GM21529 (cell line): ENCODE data around the gene ST14.

Source experiments
- ATAC-seq: cut with Tn5 transposase; IDR thresholded peaks from one replicate; pipeline ENCODE4 v1.9.1; 2021; ENCODE audit not compliant: unreplicated experiment

ST14 gene

DNA sequence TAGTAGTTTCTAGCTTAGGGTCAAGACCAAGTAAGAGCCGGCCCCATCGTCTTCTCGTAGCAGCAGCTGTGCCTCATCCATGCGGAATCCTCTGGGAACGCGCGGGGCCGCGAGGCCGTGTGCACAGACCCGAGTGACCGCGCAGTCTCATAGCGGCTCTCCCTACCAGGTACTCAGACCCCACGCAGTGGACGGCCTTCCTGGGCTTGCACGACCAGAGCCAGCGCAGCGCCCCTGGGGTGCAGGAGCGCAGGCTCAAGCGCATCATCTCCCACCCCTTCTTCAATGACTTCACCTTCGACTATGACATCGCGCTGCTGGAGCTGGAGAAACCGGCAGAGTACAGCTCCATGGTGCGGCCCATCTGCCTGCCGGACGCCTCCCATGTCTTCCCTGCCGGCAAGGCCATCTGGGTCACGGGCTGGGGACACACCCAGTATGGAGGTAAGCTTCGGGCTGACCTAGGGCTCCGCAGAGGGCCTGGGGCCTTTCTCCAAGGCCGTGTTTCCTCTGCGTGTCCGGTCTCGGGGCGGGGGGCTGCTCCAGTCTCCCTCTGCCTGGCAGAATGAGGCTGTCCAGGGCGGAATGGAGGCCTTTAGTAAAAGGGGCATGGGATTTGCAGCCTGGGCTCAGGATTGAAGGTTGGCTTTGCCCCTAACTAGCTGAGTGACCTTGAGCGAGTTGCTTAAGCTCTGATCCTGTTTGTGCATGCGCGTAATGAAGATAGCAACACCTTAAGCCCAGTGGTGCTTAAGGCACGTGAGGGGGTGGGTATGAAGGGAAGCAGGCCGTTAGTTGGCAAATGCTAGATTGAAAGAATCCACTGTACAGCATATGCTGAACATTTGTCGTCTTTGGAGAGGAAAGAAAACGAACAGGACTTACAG, 48.9 kb downstream of the ST14 start:
- no peak for ATAC-seq

DNA sequence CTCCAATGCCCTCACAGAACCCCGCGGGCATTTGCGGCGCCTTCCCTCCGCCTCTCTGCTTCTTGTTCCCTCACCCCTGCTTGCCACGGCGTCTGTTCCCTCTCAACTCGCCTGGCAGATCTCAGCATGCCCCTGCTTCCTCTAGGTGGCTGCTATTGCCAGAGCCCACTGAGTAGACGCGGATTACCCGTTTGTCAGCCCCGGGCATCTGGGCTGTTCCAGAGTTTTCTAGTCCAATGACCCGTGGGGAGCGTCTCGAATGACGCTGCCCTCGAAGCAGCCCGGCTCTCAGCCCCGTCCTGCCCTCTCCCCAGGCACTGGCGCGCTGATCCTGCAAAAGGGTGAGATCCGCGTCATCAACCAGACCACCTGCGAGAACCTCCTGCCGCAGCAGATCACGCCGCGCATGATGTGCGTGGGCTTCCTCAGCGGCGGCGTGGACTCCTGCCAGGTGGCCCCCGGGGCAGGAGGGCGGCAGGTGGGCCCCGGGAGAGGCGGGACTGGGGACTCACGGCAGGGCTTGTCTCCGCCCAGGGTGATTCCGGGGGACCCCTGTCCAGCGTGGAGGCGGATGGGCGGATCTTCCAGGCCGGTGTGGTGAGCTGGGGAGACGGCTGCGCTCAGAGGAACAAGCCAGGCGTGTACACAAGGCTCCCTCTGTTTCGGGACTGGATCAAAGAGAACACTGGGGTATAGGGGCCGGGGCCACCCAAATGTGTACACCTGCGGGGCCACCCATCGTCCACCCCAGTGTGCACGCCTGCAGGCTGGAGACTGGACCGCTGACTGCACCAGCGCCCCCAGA, 49.7 kb downstream of the ST14 start:
- no peak for ATAC-seq

DNA sequence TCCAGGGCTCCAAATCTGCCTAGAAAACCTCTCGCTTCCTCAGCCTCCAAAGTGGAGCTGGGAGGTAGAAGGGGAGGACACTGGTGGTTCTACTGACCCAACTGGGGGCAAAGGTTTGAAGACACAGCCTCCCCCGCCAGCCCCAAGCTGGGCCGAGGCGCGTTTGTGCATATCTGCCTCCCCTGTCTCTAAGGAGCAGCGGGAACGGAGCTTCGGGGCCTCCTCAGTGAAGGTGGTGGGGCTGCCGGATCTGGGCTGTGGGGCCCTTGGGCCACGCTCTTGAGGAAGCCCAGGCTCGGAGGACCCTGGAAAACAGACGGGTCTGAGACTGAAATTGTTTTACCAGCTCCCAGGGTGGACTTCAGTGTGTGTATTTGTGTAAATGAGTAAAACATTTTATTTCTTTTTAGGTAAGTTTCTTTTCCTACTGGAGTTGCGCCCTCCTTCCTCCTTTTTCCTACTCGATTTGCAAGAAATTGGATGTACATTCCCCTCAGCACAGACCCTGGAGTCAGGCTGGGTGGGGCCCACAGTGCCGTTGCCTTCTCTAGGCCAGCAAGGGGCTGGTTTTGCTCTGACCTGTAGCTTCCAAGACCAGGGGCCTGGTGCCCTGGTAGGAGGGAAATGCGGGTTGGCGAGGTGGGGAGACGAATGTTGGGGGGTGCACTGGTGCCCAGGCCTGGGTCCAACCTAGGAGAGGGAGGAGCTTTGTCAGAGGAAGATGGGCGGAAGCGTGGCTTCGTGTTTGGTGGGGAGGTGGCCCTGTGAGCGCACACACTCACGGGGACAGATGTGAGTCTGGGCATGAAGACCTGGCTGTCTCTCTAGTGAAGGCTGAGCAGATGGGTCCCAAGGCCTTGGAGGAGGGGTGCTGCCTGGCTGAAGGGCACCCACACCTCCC, 50.6 kb downstream of the ST14 start:
- no peak for ATAC-seq

DNA sequence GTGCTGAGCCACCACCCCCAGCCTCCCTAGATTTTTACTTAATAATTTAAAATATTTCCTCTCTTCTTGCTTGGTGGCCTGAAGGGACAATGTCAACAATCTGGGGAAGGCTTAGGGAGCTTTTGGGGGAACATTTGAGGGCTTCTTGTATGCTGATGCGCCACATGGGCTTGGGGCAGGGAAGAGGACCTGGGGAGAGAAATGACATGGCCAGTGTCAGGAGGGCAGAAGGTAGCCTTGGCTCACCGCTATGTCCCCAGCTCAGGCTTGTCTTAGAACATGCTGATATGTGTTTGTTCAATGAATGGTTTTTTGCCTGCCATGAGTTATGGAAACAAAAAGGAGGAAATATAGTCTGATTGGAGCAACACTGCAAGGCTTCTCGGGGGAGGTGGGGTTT, 51.6 kb downstream of the ST14 start:
- ATAC-seq: no peak

DNA sequence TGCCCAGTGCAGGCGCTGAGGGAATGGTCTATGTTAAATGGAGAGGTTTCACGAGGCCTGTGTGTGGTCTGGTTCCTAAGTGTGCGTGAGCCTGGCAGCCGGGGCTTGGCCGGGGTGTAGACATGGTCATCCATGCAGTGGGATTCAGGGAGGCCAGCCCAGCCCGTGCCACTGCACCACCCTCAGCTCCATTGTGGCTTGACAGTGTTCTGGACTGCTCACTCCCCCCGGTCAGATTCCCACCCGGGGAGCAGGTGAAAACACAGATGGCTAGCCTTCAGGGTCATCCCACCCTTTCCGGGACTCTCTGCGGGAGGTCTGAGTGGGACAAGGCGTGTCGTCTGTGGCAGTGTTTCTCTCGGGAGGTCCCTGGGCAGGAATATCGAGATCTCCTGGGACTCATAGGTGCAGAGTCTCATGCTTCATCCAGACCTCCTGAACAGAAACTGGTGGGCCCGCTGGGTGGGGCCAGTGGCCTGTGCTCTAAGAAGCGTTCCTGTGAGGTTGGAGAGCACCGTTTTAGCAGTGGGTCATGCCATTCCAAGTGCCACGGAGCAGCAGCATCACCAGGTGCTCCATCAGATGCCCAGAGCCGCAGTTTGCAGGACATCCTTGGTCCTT, 52.3 kb downstream of the ST14 start:
- no peak for ATAC-seq

DNA sequence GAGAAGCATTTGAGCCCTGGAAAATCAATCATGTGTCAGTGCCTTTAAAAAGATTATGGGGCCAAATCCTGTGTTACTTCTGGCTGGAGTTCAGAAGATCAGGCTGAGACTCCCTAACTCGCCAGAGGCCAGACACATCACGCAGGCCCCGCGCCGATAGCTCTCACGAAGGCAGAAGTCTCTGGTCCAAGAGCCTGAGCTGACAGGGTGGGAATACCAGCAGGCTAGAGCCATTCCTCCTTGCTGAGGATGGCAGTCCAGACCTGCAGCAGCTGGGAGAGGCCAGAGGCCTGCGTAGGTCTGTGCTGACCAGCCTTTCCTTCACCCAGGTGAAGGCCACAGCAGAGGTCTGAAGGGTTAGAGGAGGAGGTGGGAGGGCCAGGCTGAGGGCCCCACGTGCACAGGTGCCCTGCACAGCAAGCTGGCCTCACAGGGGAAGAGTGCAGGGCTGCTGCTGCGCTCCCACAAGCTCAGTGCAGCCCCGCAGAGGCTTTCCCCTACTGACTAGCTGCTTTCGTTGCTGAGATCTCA, 52.9 kb downstream of the ST14 start:
- ATAC-seq: no peak

DNA sequence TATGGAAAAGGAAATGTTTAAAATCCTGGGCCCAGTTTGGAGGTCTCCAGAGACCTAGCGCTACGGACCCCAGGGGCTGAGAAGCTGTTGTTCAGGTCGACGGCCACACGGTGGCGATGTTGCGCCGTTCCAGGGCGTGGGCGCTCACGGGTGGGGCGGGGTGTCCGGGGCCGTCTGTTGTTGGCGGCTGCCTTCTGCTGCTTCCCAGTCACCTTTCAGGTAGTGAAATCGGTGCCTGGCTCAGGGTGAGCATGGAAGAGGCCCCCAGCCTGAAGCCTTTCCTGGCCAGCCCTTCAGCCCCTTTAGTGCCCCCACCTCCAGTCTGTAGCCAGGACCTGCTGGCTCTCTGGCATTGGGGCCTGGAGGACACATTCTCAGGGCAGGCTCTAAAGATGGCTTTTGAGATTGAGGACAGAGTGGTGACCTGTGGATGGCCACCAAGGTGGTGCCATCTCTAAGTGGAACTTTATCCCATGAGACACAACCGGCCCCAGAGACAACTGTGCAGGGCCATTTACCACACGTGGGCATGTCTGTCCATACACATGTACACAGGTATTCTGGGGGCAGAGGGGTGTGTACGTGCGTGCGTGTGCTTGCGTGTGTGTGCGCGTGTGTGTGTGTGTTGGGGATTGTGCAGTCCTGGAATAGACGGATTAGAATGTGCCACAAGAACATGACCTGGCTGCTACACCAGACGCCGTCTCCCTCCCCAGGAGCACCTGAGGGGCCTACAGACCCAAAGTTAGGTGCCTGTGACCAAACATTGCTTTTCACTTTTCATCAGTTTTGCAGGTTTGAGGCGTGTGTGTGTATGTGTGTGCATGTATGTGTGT, 53.8 kb downstream of the ST14 start:
- peak; percentile 86 for ATAC-seq

DNA sequence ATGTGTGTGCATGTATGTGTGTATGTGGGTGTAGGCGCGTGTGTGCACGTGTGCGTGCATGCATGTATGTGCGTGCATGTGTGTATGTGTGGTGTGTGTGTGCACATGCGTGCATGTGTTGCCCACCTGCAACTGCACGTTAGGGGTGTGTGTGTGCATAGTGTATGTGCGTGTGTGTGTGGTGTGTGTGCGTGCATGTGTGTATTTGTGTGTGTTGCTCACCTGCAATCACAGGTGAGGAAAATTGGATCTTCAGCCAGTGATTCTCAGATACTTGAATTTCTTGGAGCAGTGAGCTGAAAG, 54.3 kb downstream of the ST14 start:
- no peak for ATAC-seq

DNA sequence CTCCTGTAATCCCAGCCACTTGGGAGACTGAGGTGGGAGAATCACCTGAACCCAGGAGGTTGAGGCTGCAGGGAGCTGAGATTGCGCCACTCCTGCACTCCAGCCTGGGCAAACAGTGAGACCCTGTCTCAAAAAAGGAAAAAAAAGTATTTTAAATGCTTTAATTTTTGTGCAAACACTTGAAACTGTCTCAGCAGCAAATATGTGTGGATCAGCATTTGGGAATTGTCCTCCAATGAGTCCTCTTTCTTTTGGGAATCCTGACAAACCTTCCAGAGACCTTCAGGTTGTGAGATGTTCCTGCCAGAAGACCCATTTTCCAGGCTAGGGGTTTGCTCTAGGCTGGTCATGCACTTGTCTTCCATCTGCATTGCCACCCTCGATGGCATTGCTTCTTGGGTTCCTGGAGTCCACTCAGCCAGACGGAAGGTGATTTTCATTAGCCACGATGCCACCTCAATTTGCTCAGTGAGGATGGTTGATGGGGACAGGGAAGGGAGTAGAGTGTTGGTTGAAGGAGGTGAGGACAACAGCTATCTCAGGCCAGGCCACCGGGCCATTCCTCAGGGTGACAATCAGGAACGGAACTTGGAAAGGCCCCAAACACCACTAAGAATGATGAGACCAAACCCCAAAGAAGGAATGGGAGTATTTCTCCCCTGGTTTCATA, 55.4 kb downstream of the ST14 start:
- ATAC-seq: no peak

DNA sequence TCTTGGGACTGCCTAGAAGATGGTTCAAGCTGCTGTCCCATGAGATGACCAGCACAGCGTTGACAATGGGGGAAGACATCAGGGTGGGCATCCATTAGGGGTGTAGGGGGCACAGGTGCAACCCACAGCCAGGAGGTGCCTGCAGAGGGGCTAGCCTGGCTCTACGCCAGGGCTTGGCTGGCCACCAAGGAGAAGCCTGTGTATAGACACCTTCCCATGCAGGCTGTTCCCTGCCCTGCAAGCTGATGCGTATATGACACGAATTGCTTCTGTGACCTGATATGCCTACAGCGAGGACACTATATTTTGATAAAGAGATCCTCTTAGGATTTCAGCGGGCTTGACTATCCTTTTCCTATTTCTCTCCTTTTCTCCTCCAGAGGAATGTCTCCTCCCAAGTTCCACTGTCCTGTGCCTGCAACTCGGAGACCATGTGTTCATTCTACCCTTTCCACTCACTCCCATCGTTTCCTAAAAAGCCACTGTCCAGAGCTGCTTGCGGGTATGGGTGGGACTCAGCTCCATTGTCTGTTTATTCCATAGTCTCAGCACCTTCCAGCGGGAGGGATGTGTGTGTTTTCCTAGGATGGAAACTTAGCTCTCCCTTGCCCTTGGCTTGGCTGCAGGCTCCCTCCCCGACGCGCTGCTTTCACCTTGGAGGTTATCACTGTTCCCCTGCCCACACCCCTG, 56.1 kb downstream of the ST14 start:
- ATAC-seq: no peak

DNA sequence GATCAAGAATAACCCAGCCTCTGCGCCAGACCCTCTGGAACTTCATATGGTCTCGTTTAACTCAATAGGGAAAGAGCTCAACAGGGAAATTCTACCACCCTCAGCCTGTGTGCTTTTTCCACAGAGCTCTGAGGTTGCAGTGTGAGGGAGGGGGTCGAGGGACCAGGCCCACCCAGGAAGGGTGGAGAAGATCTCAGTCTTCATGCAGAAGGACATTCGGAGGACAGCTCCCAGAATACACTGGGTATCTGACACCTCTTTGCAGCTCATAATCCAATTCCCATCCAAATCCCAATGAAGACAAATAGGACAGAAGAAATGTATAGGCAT, 56.6 kb downstream of the ST14 start:
- no peak for ATAC-seq

DNA sequence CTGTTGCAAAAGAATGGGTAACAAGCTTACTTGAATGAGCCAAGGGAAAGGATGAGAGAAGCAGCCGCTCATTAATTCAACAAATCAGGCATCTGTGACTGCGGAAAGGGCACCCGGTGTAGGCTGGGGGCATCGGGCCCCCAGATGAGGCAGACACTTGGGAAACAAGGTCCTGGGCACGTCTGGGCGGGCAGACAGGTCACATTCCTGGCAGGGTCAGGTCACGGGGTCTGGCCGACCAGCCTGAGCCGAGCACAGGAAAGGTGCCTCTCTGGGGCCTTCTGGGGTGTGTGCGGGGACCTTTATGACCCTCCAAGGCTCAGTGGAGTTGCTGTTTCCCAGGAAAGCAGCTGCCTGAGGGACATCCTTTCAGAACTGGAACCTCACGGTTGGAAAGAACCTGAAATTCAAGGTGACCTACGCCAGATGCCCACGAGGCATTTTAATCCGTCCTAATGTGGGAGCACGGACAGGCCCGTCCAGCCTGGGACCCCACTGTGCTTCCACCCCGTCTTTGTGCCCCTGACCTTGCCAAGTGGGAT, 57.1 kb downstream of the ST14 start:
- ATAC-seq: no peak

DNA sequence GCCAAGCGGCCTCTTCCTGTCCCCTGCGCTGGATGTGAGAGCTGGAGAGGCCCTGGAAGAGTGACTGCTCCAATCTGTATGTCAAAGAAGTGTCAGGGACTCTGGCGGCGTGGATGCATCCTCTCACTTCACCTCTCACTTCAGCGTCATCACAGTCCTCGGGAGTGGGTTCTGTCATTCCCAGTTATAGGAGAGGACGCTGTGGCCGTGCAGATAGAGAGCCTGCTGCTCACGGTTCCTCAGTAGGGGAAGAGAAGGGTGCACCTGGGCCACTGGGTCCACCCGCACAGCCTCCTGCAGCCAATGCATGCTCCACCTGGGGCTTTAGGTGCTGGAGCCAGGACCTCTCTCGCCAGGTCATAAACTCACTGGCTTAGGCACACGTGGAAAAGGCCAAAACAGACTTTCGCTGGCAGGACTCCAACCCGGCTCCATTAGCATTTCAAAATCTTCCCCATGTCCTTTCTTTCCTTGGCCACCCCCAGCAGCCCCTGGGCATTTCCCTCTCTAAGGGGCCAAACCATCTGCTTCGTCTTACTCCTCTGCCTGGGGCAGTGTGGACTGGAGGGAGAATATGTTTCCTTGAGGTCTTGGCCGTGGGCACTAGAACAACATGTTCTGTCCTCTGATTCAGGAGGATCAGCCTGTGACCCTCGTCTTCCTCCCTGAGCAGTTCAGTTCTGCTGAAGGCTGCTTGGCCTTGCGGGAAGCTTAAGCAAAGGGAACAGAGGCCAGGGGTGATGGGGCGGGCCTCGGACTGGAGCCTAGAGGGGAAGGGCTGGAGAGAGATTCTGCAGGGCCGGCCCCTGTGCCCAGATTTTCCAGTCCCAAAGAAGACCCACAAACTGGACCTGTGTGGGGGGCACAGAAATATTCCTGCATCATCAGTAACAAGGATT, 57.8 kb downstream of the ST14 start:
- ATAC-seq: no peak

DNA sequence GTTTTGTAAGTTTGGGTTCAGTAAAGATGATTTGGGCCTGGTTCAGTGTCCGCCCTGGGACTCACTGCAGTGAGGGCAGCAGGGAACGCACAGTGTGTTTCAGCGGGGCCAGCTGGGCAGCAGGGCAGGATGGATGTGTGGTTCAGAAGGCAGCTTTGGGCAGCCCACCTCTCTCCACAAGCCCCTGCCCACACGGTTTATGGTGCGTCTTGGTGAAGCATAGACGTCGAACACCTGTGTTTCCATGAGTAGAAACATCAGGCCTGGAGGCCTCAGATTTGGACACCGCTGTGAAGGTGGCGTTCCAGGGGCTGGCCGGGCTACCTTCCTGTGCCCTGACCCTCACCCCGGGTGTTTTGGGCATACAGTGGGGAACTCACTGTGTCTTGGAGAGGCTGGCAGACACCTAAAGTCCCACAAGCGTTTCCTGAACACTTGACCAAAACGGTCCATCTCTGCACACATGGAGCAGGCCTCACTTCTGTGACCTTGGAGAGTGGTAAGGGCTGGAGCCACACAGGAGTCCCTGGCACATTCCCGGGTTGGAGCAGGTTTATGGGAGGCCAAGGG, 59.0 kb downstream of the ST14 start:
- no peak for ATAC-seq

DNA sequence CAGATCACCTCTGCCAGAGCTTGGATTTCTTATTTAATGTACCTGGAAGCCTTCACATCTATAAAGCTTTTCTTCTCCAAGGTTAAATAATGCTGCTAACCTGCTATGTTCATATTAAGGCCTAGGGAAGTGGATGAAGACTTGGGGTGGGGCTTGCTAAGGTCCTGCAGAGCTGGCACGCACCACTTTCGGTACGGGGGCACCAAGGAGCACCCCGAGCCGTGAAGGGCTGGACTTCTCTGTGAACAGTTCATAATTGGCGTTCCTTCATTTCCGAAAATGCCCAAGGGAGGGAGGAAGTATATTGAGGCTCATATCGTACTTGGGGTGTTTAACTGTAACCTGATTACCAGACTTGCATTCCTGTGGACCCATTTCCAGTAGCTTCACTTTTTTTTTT, 59.6 kb downstream of the ST14 start:
- no peak for ATAC-seq

DNA sequence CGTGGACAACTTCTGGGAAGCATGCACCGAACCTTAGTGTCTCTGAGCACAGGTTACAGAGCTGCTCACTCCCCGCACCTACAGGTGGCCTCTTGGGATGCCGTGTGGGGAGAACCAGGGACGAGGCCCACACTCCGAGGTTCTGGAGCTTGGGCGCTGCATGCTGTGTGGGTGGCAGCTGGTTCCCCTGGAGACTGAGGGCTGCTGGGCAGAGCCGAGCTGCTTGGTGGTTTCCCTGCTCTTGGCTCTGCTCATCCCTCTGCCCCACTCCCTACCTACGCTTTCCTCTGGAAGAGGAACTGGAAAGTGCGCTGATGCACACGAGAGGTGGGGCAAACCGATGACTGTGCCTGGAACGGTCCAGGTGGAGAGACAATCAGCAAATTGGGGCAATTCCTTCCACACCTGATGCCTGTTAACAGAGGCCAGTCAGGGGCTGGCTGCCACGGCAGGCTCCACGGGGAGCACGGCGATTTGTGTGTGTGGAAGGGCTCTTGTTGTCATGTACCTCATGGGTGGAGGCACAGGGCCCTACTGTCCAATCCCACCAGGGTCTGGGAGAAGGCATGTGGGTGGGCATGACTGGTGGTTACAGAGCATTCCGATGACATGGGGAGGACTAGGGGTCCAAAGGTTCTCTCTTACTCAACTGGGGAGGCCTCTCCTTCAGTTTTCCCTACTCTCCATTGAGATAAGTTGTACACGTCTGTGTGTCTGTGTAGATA, 60.9 kb downstream of the ST14 start:
- ATAC-seq: no peak
